Stimulated activated naive CD8-positive, alpha-beta T cell treated with anti-CD3 and anti-CD28 coated beads, Interleukin-15, Interleukin-2, amounts not matched to agents 100 ng/mL and 50 ng/mL, for 24 hours (primary cell): ENCODE data around the gene C1QL3.

Source experiments
- H3K27ac Mint-ChIP-seq: one replicate; pipeline ENCODE4 v1.8.0; 2021; ENCODE audit warnings: mild to moderate bottlenecking, mixed read lengths
- H3K27me3 Mint-ChIP-seq: one replicate; pipeline ENCODE4 v1.8.0; 2021; ENCODE audit warnings: mixed read lengths
- H3K36me3 Mint-ChIP-seq: one replicate; pipeline ENCODE4 v1.8.0; 2021; ENCODE audit warnings: low read depth, mixed read lengths
- H3K4me1 Mint-ChIP-seq: one replicate; pipeline ENCODE4 v1.8.0; 2021; ENCODE audit warnings: low read depth, mixed read lengths
- H3K4me3 Mint-ChIP-seq: one replicate; pipeline ENCODE4 v1.8.0; 2021; ENCODE audit warnings: mild to moderate bottlenecking, mixed read lengths
- H3K9me3 Mint-ChIP-seq: one replicate; pipeline ENCODE4 v1.8.0; 2021; ENCODE audit warnings: mixed read lengths

C1QL3 gene

DNA sequence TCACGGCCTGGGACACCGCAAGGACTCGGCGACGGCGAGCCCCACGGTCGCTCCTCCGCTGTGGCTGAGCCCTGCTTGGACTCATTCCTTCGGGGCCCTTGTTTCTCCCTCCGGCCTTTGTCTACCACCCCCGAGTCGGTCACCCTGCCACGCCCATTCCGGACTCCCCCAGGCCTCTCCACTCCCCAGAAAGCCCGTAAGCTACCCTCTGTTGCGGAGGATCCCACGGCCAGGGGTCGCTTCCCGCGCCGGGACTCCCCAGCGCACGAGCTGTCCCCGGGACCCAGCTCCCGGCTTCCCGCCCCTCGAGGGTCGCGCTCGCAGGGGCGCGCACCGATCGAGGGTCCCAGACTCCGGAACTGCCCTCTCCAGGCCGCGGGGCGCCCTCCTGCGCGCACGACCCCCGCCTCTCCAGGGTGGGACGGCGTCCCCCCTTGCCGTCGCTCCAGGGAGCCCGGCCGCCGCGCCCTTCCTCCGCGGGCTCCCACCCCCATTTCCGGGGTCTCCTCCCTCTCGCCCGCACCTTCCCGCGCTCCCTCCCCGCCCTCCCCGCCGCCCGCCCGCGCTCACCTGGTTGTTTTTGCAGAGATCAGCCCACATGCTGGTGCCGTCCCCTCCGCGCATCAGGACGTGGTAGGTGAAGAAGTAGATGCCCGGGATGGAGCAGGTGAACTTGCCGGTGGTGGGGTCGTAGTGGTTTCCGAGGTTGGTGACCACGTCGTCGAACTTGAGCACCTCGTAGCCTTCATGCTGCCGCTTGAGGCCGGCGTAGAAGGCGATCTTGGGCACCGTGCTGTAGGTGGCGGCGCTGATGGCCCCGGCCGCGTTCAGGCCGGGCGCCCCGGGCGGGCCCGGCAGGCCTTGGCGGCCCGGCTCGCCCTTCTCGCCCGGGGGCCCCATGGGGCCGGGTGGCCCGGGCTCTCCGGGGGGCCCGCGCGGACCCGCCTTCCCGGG lies 1.5 kb downstream of the C1QL3 start:
- Mint-ChIP-seq H3K4me3 (peak overlapping the region; percentile 71), H3K27me3 (peaks cover 46% of the 10 kb centered on the region), H3K36me3 (peaks cover 8% of the 10 kb centered on the region), H3K4me1 (peaks cover 16% of the 10 kb centered on the region), H3K9me3 (no peaks in the 10 kb centered on the region), H3K27ac (peak overlapping the region; percentile 58)

- Mint-ChIP-seq H3K27me3 (peaks cover 42% of the 10 kb centered on the region), H3K4me1 (peaks cover 16% of the 10 kb centered on the region), H3K27ac (peak overlapping the region; percentile 58), H3K9me3 (no peaks in the 10 kb centered on the region), H3K4me3 (peak overlapping the region; percentile 62), H3K36me3 (peaks cover 15% of the 10 kb centered on the region)
Measured at GRCh38 chr10:16519250-16519907, 2.3 kb downstream of the C1QL3 start.

GRCh38 chr10:16518822-16519221 lies 2.9 kb downstream of the C1QL3 start:
- Mint-ChIP-seq H3K4me3 (peak overlapping the region; percentile 49), H3K27ac (no peak overlapping the region), H3K36me3 (peaks cover 15% of the 10 kb centered on the region), H3K27me3 (peaks cover 37% of the 10 kb centered on the region), H3K9me3 (no peaks in the 10 kb centered on the region), H3K4me1 (peaks cover 16% of the 10 kb centered on the region)

DNA sequence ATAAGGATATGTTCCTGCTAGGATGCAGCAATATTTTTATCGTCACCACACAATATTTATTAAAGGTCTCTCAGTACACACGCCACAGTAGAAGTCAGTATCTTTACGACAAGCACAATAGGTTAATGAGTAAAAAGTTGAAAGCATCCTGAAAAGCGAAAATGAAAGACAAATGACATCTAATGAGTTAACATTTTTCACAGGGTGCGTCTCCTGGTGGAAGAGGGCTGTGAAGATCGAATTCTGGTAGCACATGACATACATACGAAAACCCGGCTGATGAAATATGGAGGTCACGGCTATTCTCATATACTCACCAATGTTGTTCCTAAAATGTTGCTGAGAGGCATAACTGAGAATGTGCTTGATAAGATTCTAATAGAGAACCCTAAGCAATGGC lies 10.8 kb downstream of the C1QL3 start:
- Mint-ChIP-seq H3K4me1 (no peaks in the 10 kb centered on the region), H3K36me3 (peaks cover 27% of the 10 kb centered on the region), H3K4me3 (no peak overlapping the region), H3K9me3 (no peaks in the 10 kb centered on the region), H3K27ac (no peak overlapping the region), H3K27me3 (no peaks in the 10 kb centered on the region)

DNA sequence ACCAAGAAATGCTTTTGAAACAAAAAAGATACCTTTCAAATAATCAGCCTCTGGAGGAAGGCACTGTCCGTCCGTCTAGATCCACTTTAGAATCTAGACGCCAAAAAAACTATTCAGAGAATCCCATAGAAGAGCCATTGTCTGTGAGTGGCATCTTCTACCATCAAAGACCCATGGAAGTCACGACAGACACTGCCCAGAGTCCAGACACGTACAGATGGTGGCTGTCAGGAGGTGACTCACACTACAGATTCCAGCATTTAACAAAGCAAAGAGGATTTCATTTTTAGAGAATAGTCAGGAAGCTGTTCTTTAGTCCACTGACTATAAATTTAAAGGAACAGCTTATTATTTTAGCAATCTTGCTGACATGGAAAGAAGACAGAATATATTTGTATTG lies 11.7 kb downstream of the C1QL3 start:
- peaks cover 27% of the 10 kb centered on the region for H3K36me3 Mint-ChIP-seq
- H3K4me3 Mint-ChIP-seq, result no peak overlapping the region
- no peaks in the 10 kb centered on the region for H3K9me3 Mint-ChIP-seq
- H3K4me1 Mint-ChIP-seq, result no peaks in the 10 kb centered on the region
- no peaks in the 10 kb centered on the region for H3K27me3 Mint-ChIP-seq
- no peak overlapping the region for H3K27ac Mint-ChIP-seq

DNA sequence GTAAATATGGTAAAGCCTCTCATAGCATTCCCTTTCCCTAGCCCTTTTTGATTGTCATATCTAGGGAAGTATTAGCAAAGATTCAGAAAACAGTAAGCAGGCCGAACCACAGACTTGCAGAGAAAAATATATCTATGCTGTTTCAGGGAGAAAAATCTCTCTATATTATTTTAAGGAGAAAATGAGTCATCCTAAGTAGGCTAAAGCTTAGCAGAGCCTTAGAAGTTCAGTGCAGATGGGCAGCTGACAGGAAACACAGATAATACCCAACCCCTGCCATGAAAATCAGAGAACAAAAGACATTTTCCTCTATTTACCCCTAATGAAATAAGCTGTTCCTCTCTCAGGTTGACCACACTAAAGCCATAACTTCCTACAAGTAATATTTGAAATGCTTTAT lies 16.5 kb downstream of the C1QL3 start:
- Mint-ChIP-seq H3K4me3 (no peak overlapping the region), H3K4me1 (no peaks in the 10 kb centered on the region), H3K36me3 (peaks cover 18% of the 10 kb centered on the region), H3K9me3 (no peaks in the 10 kb centered on the region), H3K27ac (no peak overlapping the region), H3K27me3 (no peaks in the 10 kb centered on the region)

DNA sequence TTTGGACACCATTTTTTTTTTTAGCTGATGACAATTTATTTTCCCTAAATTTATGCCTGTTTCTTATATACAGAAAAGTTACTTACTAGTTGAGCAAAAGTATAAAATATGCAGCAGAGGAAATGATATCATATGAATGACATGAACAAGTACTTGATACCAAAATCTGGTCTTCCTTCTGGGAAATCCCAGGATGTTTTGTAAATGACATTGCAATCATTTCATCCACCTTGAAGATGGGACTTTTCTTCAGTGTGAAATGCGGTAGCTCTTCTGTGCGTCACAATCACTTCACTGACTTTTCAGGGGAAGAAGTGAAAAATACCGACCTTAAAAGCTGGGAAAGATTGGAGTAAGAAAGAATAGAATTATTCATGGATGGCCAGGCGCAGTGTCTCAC lies 23.8 kb downstream of the C1QL3 start:
- Mint-ChIP-seq H3K27ac (no peak overlapping the region), H3K9me3 (no peaks in the 10 kb centered on the region), H3K36me3 (peaks cover 46% of the 10 kb centered on the region), H3K4me1 (no peaks in the 10 kb centered on the region), H3K27me3 (no peaks in the 10 kb centered on the region), H3K4me3 (no peak overlapping the region)

GRCh38 chr10:16493884-16494536 lies 27.7 kb downstream of the C1QL3 start:
- no peaks in the 10 kb centered on the region for H3K27me3 Mint-ChIP-seq
- peaks cover 61% of the 10 kb centered on the region for H3K36me3 Mint-ChIP-seq
- no peaks in the 10 kb centered on the region for H3K4me1 Mint-ChIP-seq
- H3K9me3 Mint-ChIP-seq, result no peaks in the 10 kb centered on the region
- no peak overlapping the region for H3K4me3 Mint-ChIP-seq
- H3K27ac Mint-ChIP-seq, result no peak overlapping the region

DNA sequence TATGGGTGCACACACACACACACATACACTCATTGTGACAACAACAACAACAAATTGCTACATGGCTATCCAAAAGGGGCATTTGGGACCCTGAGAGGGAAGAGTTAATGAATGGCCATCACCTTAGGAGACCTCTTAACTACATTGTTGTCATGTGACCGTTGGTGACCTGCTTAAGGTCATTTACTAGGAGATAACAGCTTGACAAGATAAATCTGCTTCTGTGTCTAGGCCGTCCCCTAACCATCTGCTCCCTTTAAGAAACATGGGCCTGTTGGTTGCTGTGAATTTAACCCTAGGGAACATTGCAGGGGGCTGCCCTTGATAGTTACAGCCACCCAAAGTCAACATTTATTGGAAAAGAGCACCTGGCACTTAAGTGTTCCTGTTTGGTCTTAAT lies 29.7 kb downstream of the C1QL3 start:
- Mint-ChIP-seq H3K4me1 (no peaks in the 10 kb centered on the region), H3K9me3 (no peaks in the 10 kb centered on the region), H3K27ac (no peak overlapping the region), H3K27me3 (no peaks in the 10 kb centered on the region), H3K4me3 (no peak overlapping the region), H3K36me3 (peaks cover 62% of the 10 kb centered on the region)

GRCh38 chr10:16490511-16490910 lies 31.2 kb downstream of the C1QL3 start:
- no peak overlapping the region for H3K4me3 Mint-ChIP-seq
- no peak overlapping the region for H3K27ac Mint-ChIP-seq
- no peaks in the 10 kb centered on the region for H3K9me3 Mint-ChIP-seq
- peaks cover 65% of the 10 kb centered on the region for H3K36me3 Mint-ChIP-seq
- H3K4me1 Mint-ChIP-seq, result no peaks in the 10 kb centered on the region
- H3K27me3 Mint-ChIP-seq, result no peaks in the 10 kb centered on the region

- peak overlapping the region; percentile 36 for H3K27ac Mint-ChIP-seq
- H3K36me3 Mint-ChIP-seq, result peaks cover 49% of the 10 kb centered on the region
Measured at GRCh38 chr10:16483241-16483917, 38.3 kb downstream of the C1QL3 start.

DNA sequence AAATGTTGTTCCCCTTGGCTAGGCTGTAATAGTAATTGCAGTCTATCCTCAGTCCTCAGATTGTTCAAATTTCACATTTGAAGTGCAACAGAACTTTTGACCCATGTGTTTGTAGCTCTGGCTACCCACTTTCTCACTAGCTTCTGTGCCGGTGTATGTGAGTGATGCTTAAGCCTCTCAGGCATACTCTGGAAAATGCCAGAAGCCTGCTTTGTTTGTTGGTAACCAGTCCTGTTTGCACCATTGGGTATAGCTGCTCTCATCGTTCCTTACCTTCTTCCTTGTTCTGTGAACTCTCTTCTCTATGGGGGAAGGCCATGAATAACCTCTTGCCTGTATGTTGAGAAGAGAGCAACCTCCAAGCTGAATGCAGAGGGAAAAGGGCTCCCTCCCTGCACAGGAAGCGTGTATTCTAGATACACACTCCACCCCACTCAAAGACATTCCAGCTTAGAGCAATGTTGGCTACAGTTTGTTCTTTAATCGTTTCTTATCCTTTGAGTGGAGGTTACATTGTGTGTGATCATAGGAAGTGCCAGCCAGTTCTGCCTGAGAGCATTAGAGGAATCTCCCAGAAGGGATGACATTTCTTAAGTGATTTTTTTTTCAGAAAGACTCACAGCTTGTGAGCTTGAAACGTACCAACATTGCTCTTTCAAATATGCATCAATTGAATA lies 40.5 kb downstream of the C1QL3 start:
- H3K4me1 Mint-ChIP-seq, result peaks cover 9% of the 10 kb centered on the region
- H3K4me3 Mint-ChIP-seq, result no peak overlapping the region
- H3K27ac Mint-ChIP-seq, result no peak overlapping the region
- H3K27me3 Mint-ChIP-seq, result no peaks in the 10 kb centered on the region
- peaks cover 34% of the 10 kb centered on the region for H3K36me3 Mint-ChIP-seq
- H3K9me3 Mint-ChIP-seq, result no peaks in the 10 kb centered on the region

More at GRCh38 chr10:16483241-16483917, 38.3 kb downstream of the C1QL3 start:
- H3K27me3 Mint-ChIP-seq, result no peaks in the 10 kb centered on the region
- no peak overlapping the region for H3K4me3 Mint-ChIP-seq
- no peaks in the 10 kb centered on the region for H3K9me3 Mint-ChIP-seq
- peaks cover 6% of the 10 kb centered on the region for H3K4me1 Mint-ChIP-seq

DNA sequence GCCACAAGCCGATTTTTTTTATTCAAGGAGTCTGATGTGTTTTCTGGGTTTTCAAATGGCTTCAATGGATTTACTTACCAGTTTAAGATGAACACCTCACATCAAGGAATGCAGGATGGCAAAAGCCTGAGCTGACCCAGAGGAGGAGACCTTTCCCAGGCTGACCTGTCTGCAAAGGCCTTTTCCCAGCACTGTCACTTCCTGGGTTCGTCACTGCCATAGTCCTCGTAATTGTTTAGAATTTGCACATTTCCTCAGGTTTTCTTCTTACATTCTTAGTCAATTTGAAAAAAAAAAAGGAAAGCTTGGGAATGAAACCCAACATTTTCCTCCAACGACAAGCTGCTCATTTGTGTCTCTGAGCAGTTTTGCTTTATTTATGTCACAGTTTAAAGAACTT lies 42.9 kb downstream of the C1QL3 start:
- no peak overlapping the region for H3K4me3 Mint-ChIP-seq
- no peak overlapping the region for H3K27ac Mint-ChIP-seq
- no peaks in the 10 kb centered on the region for H3K27me3 Mint-ChIP-seq
- peaks cover 17% of the 10 kb centered on the region for H3K36me3 Mint-ChIP-seq
- peaks cover 9% of the 10 kb centered on the region for H3K4me1 Mint-ChIP-seq
- H3K9me3 Mint-ChIP-seq, result no peaks in the 10 kb centered on the region

GRCh38 chr10:16477757-16478156 lies 43.9 kb downstream of the C1QL3 start:
- no peak overlapping the region for H3K27ac Mint-ChIP-seq

More at GRCh38 chr10:16477757-16478156, 43.9 kb downstream of the C1QL3 start:
- Mint-ChIP-seq H3K4me3 (no peak overlapping the region), H3K36me3 (peaks cover 17% of the 10 kb centered on the region), H3K27me3 (no peaks in the 10 kb centered on the region), H3K9me3 (no peaks in the 10 kb centered on the region), H3K4me1 (peaks cover 3% of the 10 kb centered on the region)
